Lower leg skin (tissue), 4 donors: ENCODE measurements around the gene DCAKD. TPM values are rescaled to one million over a fixed set of nuclear protein-coding genes. Genes with fewer than 3 reads are reported as not detected.

Experiments
- DNase-seq, 2 donors: peaks; one replicate each; pipeline ENCODE4 v3.0.0-alpha.2; 2019; ENCODE audit warnings: low spot score in 2 of 2
- H3K4me3 ChIP-seq: fragments of 200-600 bp; sonication (generic); 2 replicates; pipeline ENCODE4 v1.5.1; 2017; ENCODE audit warnings: mild to moderate bottlenecking, low read depth; ENCODE audit not compliant: poor library complexity, severe bottlenecking
- POLR2A ChIP-seq, 2 donors: fragments of 450-650 bp; IDR thresholded peaks; one replicate each; pipeline ENCODE4 v1.6.1; 2016 to 2017; ENCODE audit warnings: antibody characterized with exemption in 2 of 2, mild to moderate bottlenecking in 1 of 2, moderate library complexity in 1 of 2
- whole genome bisulfite sequencing, 2 donors: methylation state at CpG; one replicate each; pipeline ENCODE4 v1.1.5; 2018; 5-methylcytosine and 5-hydroxymethylcytosine counted together
- intact Hi-C: fragments of 100-400 bp; cut with DNase I; formaldehyde crosslinking; loops from one replicate; pipeline ENCODE4 v1.15.0; 2023; ENCODE audit warnings: low total_unique reads
- total RNA-seq, 4 donors: library from RNA; depleted of rRNA; stranded (reverse); fragments of >200 nt; gene quantifications; one replicate each; pipeline ENCODE4 v1.1.0, GENCODE V29; 2016
- TF ChIP-seq, protein P1 (sequence below), 3 donors: fragments of 450-650 bp; IDR thresholded peaks; one replicate each; pipeline ENCODE4 v1.5.1; 2016; ENCODE audit warnings: antibody characterized with exemption in 3 of 3, mild to moderate bottlenecking in 3 of 3, moderate library complexity in 2 of 3

The DCAKD gene
- total RNA-seq, 4 donors from 2014 or later = 47.9 to 70.2 (median 61.0) TPM

DNA sequence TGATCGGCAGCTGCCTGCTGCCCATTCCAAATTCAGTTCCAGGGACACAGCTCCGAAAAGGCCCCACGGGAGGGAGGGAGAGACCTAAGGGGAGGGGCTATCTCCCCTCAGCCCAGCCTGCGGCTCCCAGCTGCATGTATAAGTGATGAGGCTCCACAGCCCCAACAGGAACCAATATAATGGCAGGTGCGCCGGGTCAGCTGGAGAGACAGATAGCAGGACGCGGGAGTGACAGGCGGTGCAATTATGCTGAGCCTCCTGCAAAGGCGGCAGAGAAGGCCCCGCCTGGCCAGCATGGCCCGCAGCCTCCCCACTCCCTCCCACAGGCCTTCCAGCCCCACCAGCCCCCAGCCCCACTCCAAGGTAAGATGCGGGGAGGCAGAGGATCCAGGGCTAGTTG lies 75.2 kb downstream of the DCAKD start:
- intact Hi-C loops = no loop called here
- TF ChIP-seq, protein P1, sequence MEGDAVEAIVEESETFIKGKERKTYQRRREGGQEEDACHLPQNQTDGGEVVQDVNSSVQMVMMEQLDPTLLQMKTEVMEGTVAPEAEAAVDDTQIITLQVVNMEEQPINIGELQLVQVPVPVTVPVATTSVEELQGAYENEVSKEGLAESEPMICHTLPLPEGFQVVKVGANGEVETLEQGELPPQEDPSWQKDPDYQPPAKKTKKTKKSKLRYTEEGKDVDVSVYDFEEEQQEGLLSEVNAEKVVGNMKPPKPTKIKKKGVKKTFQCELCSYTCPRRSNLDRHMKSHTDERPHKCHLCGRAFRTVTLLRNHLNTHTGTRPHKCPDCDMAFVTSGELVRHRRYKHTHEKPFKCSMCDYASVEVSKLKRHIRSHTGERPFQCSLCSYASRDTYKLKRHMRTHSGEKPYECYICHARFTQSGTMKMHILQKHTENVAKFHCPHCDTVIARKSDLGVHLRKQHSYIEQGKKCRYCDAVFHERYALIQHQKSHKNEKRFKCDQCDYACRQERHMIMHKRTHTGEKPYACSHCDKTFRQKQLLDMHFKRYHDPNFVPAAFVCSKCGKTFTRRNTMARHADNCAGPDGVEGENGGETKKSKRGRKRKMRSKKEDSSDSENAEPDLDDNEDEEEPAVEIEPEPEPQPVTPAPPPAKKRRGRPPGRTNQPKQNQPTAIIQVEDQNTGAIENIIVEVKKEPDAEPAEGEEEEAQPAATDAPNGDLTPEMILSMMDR (IDR thresholded peaks at IDR 0.05) = no peak
- no peak for TF ChIP-seq POLR2A (IDR thresholded peaks at IDR 0.05)
- DNase-seq = no peak
- 71 to 87% methylated on average over 5 to 11 of the region's 13 CpGs for WGBS, 2 donors
- no peak overlapping the region for H3K4me3 ChIP-seq

Other genes with a start within 250 kb of the DCAKD start
- gene GJC1, start 221.3 kb downstream of the DCAKD start, total RNA-seq = 1 to 10 TPM in 2 of 4 donors, under 1 TPM in 2; 0.25 to 4.6 (median 1.6) TPM
- under 1 TPM in 1 of 4 donors, not detected in 3; 0.52 TPM for gene HIGD1B, start 203.7 kb downstream of the DCAKD start, total RNA-seq
- 10 to 100 TPM; 45.0 to 69.2 (median 51.5) TPM for gene EFTUD2, start 152.2 kb downstream of the DCAKD start, total RNA-seq
- under 1 TPM in 1 of 4 donors, not detected in 3; 0.25 TPM for gene GFAP, start 136.1 kb downstream of the DCAKD start, total RNA-seq
- 1 to 10 TPM; 1.0 to 2.4 (median 1.5) TPM for gene KIF18B, start 103.9 kb downstream of the DCAKD start, total RNA-seq
- gene C1QL1, start 83.3 kb downstream of the DCAKD start, total RNA-seq = 1 to 10 TPM in 1 of 4 donors, under 1 TPM in 3; 0.21 to 1.4 (median 0.73) TPM
- 100 to 1,000 TPM in 1 of 4 donors, 10 to 100 TPM in 3; 37.3 to 101 (median 60.3) TPM for gene NMT1, start 9.7 kb upstream of the DCAKD start, total RNA-seq
- 100 to 1,000 TPM in 3 of 4 donors, 10 to 100 TPM in 1; 65.7 to 180 (median 105) TPM for gene PLCD3, start 80.9 kb upstream of the DCAKD start, total RNA-seq
- 10 to 100 TPM in 2 of 4 donors, 1 to 10 TPM in 2; 8.2 to 14.9 (median 10.1) TPM for gene ACBD4, start 84.1 kb upstream of the DCAKD start, total RNA-seq
- gene HEXIM1, start 96.8 kb upstream of the DCAKD start, total RNA-seq = 10 to 100 TPM; 20.9 to 32.7 (median 25.0) TPM
- gene HEXIM2, start 110.2 kb upstream of the DCAKD start, total RNA-seq = 10 to 100 TPM in 1 of 4 donors, 1 to 10 TPM in 3; 2.4 to 16.7 (median 5.8) TPM
- 10 to 100 TPM in 1 of 4 donors, 1 to 10 TPM in 3; 8.3 to 13.6 (median 8.8) TPM for gene FMNL1, start 170.3 kb upstream of the DCAKD start, total RNA-seq
- gene SPATA32, start 210.5 kb upstream of the DCAKD start, total RNA-seq = not detected